T-helper 2 cell (primary cell): Measurements from ENCODE around the gene CDKN2B-AS1.
A peak's percentile ranks its signal among the peaks of the same experiment; 100 is the strongest.

ENCODE experiments used
- DNase-seq, 5 experiments: peaks; one replicate each; pipeline versions ENCODE4 v3.0.0 to v3.0.0-alpha.2; 2012 to 2022

Gene CDKN2B-AS1

GRCh38 chr9:22008384-22008716 is 13.8 kb downstream of the CDKN2B-AS1 start:
- DNase-seq, result no peak

DNA sequence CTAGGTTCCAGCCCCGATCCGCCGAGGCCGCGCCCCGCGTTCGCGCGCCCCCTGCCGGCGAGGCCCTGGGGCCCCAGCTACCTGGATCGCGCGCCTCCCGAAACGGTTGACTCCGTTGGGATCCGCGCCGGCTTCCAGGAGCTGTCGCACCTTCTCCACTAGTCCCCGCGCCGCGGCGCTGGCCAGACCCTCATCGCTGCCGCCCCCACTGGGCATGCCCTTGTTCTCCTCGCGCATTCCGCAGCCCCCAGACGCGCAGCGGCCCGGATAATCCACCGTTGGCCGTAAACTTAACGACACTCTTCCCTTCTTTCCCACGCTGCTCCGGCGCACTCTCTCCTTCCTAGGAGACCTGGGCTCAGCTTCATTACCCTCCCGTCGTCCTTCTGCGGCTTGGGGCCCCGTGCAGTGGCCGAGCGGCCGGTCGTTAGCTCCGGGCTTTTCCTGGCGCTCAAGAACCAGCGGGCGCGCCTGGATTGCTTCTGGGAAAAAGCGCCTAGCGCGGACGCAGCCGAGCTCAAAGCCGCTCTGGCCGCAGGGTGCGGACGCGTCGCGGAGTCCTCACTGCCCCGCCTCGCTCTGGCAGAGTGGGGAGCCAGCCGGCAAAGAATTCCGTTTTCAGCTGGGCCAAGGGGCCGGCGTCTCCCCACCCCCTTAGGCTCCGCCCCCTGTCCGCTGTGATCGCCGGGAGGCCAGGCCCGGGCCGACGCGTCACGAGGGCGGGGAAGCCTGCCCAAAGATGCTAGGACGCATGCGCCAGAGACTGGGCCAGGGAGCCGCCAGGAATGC is 14.3 kb downstream of the CDKN2B-AS1 start, which contains the start of gene CDKN2B:
Gene CDKN2B (minus strand): TSS at position 589 of the 789 bp plus-strand sequence. CDS start 352 bp downstream, at position 237.
- DNase-seq, result peak; percentile 52 to 66 (median 57)

- no peak for DNase-seq
Observed at GRCh38 chr9:22009506-22009867, 14.9 kb downstream of the CDKN2B-AS1 start.

DNA sequence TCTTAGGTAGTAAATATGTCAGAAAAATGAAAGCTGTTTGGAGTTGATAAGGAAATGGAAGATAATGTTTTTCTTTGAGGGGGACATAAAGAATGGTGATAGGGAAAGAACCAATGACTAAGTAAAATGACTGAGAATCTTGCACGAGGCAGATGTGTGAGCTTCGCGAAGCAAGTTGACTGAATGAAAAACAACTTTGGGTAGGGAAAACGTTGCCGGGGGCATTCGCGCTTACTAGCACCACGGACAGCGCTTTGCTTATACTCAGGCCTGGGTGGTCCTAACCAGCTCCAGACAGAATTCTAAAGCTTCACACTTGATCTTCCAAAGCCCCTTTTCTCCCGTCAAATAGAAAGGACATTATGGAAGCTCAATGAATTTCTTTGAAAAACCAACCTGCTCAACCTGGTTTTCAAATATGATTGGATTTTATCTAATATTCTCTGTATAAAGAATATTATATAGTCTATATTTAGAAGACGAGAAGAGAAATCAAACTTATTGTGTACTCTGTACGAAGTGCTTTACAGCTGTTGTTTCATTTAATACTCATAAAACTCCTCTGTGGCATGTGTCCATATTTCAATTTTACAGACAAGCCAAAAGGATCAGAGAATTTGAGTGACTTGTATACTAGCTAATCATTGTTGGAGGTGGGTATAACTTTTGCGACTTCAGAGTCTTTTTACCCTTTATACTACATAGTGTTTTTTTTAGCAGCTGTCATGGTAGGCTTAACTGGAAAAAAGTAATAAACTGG is 16.5 kb downstream of the CDKN2B-AS1 start:
- DNase-seq, result peak in 1 of 5 experiments; percentile 17

- DNase-seq, result no peak
Observed at GRCh38 chr9:22022396-22022795, 27.8 kb downstream of the CDKN2B-AS1 start.

- DNase-seq, result no peak
Observed at GRCh38 chr9:22026696-22027095, 32.1 kb downstream of the CDKN2B-AS1 start.

GRCh38 chr9:22028394-22028793 is 33.8 kb downstream of the CDKN2B-AS1 start:
- DNase-seq, result peak in 1 of 5 experiments; percentile 19

DNA sequence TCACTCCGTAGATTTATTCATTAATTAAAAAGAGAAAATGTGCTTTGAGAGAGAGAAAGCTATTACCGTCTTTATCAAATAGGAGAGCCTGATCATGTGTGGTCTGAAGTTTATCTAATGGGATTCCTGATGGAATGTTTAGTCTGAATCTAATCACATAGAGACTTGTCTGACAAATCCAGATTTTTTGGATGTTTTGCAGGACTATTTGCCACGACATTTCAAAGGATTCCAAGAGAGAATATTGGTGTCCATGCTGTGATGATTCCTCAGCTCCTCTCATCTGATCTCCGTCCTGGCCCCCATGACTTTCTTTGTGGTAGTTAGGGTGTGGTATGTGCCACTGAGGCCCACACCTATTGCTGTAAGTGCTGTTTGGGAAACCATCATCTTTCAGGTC is 34.6 kb downstream of the CDKN2B-AS1 start:
- DNase-seq, result no peak

- peak in 1 of 5 experiments; percentile 59 for DNase-seq
Observed at GRCh38 chr9:22030101-22030598, 35.6 kb downstream of the CDKN2B-AS1 start.

- no peak for DNase-seq
Observed at GRCh38 chr9:22031655-22032411, 37.2 kb downstream of the CDKN2B-AS1 start.

DNA sequence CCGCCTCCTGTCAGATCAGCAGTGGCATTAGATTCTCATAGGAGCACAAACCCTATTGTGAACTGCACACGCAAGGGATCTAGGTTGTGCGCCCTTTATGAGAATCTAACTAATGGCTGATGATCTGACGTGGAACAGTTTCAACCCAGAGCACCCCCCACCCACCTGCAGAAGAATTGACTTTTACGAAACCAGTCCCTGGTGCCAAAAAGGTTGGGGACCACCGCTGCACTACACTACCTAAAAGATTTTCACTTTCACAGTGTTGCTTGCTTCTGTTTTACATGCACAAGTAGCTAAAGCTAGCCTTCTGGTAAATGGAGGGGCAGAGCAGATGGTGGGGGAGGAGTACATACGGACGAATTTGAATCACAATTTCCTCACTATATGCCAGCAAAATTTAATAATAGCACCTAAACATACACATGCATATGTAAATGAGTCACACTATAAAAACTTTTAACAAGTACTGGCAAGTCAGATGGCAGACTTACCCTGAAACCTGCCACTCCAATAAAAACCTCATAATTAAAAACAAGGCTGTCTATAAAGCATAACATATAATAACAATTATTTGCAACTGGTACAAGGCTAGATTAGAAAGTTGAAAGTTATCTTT is 38.5 kb downstream of the CDKN2B-AS1 start:
- no peak for DNase-seq

- peak in 1 of 5 experiments; percentile 69 for DNase-seq
Observed at GRCh38 chr9:22035591-22036011, 41.0 kb downstream of the CDKN2B-AS1 start.

- DNase-seq, result no peak
Observed at GRCh38 chr9:22036866-22037626, 42.5 kb downstream of the CDKN2B-AS1 start.

- DNase-seq, result peak in 1 of 5 experiments; percentile 32
Observed at GRCh38 chr9:22037954-22038690, 43.5 kb downstream of the CDKN2B-AS1 start.

GRCh38 chr9:22039258-22039657 is 44.7 kb downstream of the CDKN2B-AS1 start:
- no peak for DNase-seq

DNA sequence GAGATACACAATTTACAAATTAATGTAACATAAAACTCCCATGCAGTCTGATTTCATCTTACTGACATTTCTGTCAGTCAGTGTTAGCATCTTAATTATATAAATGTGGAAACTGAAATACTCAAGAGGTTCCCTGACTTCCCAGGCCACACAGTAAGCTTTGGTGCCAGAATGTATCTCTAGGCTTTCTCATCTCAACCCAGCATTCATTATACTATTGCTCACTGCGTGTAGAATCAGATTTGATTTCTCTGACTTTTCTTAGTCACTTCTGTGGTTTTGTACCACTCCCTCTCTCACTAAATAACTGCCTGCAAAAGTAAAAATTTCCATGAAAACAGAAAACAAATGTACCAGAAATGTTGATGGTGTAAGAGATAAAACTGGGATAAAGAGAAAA is 46.2 kb downstream of the CDKN2B-AS1 start:
- DNase-seq, result peak in 1 of 5 experiments; percentile 20

DNA sequence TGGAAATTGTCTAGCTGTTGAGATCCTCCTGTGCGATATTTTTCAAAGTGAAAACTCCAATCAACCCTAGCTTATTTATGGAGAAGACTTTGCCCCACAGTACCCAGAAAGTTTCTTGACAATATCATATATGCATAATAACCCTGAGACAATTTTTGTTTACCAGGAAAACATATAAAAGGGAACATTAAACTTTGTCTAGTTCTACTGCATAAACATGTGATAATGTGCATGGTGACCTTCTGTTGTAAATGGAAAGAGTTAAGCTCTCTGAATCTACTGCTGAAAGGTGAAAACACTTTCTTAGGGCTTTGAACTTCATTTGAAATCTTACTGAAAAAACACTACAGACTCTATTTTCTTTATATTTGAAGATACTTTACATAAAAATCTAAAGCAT is 46.8 kb downstream of the CDKN2B-AS1 start:
- no peak for DNase-seq

DNA sequence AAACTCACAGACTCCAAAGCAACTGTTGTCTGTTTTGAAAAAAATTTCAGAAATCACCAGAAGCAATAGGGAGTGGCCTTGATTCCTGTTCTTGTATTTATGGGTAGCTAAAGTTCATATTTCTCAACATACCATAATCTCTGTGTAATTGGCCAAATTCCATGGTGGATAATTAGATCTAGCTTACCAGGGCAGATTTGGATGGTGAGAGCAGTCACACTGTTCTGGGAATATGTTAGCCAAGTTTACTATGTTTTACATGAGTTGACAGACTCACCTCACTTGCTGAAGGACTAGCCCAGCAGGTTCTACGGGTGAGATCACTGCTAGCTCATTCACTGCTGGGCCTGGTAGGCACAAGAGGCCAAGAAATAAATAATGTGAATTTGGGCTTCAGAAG is 47.2 kb downstream of the CDKN2B-AS1 start:
- no peak for DNase-seq

DNA sequence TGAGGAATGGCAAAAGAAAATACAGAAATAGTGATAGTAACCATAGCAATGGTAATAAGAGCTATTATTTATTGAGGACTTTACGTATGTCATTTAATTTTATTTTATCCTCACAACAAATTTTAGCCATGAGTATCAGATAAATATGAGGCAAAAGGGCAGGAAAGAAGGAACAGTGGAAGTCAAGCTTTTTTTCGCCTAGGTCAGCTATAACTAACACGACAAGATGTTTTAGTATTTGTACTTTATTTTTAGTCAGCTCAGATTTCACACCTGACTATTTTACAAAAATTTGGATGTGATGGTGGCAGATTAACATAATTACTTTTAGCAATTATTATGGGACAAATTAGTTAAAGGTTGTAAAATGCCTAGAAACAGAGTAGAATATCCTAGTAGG is 49.3 kb downstream of the CDKN2B-AS1 start:
- DNase-seq, result no peak

GRCh38 chr9:22044583-22044982 is 50.0 kb downstream of the CDKN2B-AS1 start:
- DNase-seq, result no peak

DNA sequence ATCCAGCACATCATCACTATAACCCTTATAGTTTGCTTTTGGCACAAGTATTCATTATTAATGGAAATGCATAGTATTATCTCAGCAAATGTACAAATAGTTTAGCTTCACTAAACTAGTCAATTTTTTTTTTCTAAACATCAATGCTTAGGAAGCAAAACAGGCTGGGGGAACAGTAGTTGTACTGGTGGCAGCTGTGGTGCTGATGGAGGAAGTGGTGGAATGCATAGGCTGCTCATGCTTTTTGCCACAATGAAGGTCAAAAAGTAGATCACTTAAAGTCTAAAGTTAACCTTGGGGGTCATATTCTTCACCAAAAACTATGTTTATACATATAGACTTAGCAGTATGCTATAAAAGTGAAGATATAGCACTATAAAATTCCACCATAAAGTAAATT is 50.8 kb downstream of the CDKN2B-AS1 start:
- DNase-seq, result peak in 1 of 5 experiments; percentile 35
